ENCODE measurements around the gene USP22.
"Not testable (repeated sequence)": the region's sequence is repeated elsewhere in the genome, so short reads cannot be mapped to it uniquely, and the experiment has no call there.

Gene USP22

DNA sequence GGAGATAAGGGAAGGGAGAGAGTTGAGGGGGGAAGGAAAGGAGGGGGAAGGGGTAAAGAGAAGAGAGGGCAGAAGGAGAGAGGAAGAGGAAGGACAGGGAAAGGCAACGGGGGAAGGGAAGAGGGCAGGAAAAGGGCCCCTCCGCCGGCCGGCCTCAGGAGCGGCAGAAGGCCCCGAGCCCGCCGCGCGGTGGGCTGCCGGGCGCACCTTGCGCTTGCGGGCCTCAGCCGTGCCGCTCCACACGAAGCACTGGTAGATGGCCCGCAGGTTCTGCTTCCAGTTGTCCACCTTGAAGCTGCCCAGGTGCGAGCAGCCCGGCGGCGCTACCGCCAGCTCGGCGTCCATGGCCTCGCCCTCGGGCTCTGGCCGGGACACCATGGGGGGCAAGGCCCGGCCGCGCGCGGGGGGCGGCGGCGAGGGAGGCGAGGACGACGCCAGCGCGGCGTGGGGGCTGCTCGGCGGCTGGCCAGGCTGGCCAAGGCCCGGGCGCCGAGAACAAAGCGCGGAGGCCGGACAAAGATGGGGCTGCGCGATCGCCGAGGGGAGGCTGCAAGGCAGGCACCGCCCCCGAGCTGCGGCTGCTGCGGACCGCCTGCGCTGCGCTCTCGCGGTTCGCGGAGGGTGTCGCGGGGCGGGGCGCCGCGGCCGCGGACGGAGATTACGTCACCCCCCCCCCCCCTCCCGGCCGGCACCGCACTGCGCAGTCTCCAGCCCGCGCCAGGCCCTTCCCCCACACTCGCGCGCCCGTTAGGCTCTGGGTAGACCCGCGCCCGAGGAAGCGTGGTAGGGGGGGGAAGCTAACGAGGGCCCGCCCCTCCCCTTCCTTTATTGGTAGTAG lies at the start of gene USP22:
Gene USP22, minus strand, starts transcription at position 554 of the 838 bp plus-strand sequence. Its CDS starts 176 bp downstream, at position 378.
- peak in 2 of 3 experiments; percentile 92 to 98 for DNase-seq

GRCh38 chr17:21090902-21091618 lies 48.2 kb upstream of the USP22 start:
- DNase-seq: no peak

GRCh38 chr17:21089933-21090901 lies 47.4 kb upstream of the USP22 start:
- no peak for DNase-seq

DNA sequence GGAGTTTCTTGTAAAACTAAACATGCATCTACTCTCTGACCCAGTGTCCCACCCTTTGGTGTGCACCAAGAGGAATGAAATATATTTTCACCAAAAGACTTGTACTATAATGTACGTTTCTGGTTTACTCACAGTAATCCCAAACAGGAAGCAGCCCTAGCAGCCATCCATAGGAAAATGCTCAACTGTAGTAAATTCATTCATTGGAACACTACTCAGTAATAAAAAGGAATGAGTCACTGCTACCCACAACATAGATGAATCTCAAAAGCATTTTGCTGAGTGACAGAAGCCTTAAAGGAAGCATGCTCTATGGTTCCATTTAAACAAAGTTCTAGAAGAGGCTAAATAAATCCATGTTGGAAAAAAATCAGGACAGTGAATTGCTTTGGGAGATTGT lies 46.3 kb upstream of the USP22 start:
- DNase-seq: no peak

GRCh38 chr17:21085707-21086106 lies 42.9 kb upstream of the USP22 start:
- DNase-seq: no peak

GRCh38 chr17:21085280-21085679 lies 42.5 kb upstream of the USP22 start:
- not testable (repeated sequence) for DNase-seq

DNA sequence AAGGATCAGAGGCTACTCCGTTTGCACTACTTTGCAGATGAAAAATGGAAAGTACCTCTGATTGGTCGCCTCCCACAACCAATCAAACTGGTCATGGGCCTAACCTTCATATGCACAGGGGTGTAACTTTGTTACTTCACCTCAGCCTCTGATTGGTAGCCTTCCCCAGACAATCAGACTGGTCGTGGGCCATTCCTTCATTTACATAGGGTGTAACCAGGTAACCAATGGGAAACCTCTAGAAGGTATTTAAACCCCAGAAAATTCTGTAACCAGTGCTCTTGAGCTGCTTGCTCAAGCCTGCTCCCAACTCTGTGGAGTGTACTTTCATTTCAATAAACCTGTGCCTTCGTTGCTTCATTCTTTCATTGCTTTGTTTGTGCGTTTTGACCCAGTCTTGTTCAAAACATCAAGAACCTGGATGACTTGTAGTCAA lies 39.2 kb upstream of the USP22 start:
- no peak for DNase-seq

- no peak for DNase-seq
Measured at GRCh38 chr17:21079196-21079595, 36.4 kb upstream of the USP22 start.

GRCh38 chr17:21078016-21078780 lies 35.4 kb upstream of the USP22 start:
- DNase-seq: no peak

DNA sequence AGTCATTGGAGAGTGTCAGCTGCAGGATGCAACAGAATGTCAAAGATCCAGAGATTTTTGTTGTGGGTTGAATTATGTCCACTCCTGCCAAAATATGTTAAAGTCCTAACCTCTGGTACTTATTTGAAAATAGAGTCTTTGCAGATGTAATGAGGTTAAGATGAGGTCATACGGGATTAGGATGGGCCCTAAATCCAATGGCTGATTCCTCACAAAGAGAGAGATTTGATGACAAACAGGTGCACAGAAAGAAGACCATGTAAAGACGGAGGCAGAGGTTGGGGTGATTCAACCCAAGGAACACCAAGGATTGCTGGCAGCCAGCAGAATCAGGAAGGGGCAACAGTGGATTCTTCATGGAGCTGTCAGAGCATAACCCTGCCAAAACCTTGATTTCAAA lies 34.5 kb upstream of the USP22 start:
- DNase-seq: no peak

DNA sequence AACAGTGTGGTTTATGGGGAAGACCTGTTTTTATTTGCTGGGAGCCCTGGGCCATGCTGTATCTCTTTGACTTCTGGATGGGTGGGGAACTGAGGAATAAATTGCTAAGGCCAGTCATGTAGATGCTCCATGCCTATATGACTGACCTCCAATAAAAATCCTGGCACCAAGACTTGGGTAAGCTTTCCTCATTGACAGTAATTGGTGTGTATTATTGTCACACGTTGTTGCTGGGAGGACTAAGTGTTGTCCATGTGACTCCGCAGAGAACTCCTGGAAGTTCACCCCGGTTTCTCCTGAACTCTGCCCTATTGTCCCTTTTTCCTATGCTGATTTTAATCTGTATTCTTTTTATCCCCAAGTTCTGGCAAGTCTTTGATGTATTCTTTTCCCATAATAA lies 33.4 kb upstream of the USP22 start:
- DNase-seq: no peak

DNA sequence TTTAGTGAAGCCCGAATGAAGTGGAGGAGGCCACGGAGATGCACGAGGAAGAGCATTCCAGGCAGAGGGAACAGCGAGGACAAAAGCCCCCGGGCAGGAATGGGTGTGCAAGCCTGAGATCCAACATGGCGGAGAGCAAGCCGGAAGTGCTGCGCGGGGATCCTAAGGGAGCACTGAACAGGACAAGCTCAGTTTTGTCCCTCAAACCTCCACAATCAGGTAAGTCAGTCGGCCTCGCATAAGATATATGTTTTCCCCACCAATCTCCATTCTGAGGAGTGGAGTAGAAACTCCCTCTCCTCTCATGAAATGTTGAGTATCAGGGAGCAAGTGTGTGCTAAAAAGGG lies 32.9 kb upstream of the USP22 start:
- DNase-seq: no peak

DNA sequence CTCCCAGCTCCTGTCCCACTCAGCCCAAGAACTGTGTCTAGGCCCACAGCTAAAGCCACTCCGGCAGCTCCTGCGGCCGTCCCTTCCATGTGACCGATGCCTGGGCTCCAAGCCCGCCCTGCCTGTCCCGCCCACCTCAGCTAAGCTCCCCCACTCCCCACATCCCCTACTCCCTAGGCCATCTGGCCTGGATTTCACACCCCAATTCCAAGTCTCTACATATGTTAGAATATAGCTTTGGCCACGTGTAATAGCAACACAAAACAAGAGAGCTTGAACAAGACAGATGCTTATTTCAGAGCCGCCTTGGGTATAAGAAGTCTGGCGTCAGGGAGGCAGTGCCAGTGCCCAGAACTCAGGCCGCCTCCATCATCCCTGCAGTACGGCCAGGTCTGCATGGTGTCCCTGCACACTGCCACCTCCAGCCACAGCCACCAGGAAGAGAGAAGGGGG lies 30.0 kb upstream of the USP22 start:
- DNase-seq: no peak

- no peak for DNase-seq
Measured at GRCh38 chr17:21066394-21066793, 23.6 kb upstream of the USP22 start.

GRCh38 chr17:21061971-21062526 lies 19.2 kb upstream of the USP22 start:
- DNase-seq: no peak

GRCh38 chr17:21061158-21061835 lies 18.5 kb upstream of the USP22 start:
- no peak for DNase-seq

- no peak for DNase-seq
Measured at GRCh38 chr17:21059761-21060160, 16.9 kb upstream of the USP22 start.

- no peak for DNase-seq
Measured at GRCh38 chr17:21058098-21058893, 15.5 kb upstream of the USP22 start.

- not testable (repeated sequence) for DNase-seq
Measured at GRCh38 chr17:21053056-21053455, 10.2 kb upstream of the USP22 start.

DNA sequence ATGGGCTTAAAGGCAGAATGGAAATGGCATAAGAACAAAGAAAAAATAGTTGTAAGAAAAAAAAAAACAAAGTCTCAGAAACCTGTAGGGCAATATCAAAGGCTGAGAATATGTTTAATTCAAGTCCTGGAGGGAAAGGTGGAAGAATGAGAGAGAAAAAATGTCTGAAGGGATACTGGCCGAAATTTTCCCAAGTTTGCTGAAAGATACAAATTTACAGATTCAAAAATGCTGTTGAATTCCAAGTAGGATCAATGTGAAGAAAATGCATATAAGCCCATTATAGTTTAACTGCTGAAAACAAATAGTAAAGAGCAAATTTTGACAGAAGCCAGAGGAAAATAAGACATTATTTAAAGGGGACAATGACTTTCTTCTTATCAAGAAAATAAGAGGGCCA lies 6.6 kb upstream of the USP22 start:
- no peak for DNase-seq

All from NCI-H1417 (cell line).